T-helper 17 cell (primary cell): ENCODE results near the gene TUBB4B. TPM values are rescaled to one million over a fixed set of nuclear protein-coding genes. Genes with fewer than 3 reads are reported as not detected.

Experiments
- ATAC-seq: fragments of 150-1000 bp; cut with Tn5 transposase; 2 replicates; pipeline ENCODE4 v1.10.0; 2021; ENCODE audit warnings: mild to moderate bottlenecking, moderate library complexity
- DNase-seq, 3 donors: peaks; one replicate each; pipeline versions ENCODE4 v3.0.0 to v3.0.0-alpha.2; 2020 to 2021
- H3K9me3 ChIP-seq: one replicate; pipeline ENCODE4 v1.7.0; 2013; ENCODE audit warnings: low read length, mild to moderate bottlenecking; ENCODE audit not compliant: control insufficient read depth, poor library complexity, severe bottlenecking
- H3K27ac Mint-ChIP-seq: one replicate; pipeline ENCODE4 v1.8.0; 2022; ENCODE audit warnings: mild to moderate bottlenecking, moderate library complexity, mixed read lengths
- H3K27me3 Mint-ChIP-seq: one replicate; pipeline ENCODE4 v1.8.0; 2022; ENCODE audit warnings: mixed read lengths
- H3K36me3 Mint-ChIP-seq: one replicate; pipeline ENCODE4 v1.8.0; 2022; ENCODE audit warnings: low read depth, mixed read lengths
- H3K4me1 Mint-ChIP-seq: one replicate; pipeline ENCODE4 v1.8.0; 2022; ENCODE audit warnings: mild to moderate bottlenecking, mixed read lengths
- H3K4me3 Mint-ChIP-seq: one replicate; pipeline ENCODE4 v1.8.0; 2022; ENCODE audit warnings: mild to moderate bottlenecking, moderate library complexity, mixed read lengths
- total RNA-seq, 4 donors: library from RNA in 2 of 4; stranded (reverse) in 2 of 4; gene quantifications; one replicate each; pipeline ENCODE4 v1.2.3 and lab custom pipeline; 2022 to 2026

The TUBB4B gene
- total RNA-seq, 2 donors from 2014 or later = 81.0 to 90.5 TPM

DNA sequence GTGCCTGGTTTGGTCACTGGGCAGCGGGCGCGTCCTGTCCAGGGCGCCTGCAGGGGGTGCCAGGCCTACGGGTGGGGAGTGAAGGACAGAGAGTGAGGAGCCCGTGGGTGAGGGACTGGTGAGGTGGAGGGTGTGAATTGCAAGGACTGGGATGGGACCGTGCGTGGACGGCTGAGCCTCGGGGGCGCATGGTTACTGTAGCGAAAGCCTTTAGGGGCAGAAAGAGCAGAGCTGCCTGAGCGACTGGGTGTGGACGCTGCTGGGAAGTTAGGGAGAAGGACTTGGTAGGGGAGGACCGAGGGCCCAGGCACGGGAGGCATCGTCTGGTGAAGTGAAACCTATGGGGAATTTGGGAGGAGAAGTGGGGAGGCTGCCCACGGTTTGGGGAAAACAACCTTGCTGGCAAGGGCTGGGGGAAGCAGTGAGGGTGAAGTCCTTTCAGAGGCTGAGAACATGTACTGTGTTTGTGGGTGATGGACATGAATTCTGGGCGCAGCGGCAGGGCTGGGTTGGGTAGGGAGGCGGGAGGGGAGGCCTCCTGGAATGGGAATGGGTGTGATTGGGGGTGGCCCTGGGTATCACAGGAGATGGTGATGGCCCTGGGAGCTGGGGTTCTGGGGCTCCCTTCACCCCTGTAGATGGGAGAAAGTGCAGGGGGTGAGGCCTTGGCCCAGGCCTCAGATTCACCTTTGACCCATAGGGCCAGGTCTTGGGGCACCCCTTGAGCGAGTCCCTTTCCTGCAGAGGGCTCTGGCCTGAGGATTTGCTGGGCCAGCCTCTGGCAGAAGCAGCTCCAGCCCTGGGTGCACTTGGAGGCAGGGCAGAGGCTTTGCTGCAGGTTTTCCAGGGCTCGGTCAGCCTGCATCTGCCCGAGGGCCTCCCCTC, 34.7 kb downstream of the TUBB4B start:
- H3K4me1 Mint-ChIP-seq = peaks cover 22% of the 10 kb centered on the region
- H3K27ac Mint-ChIP-seq = peak overlapping the region; percentile 77
- no peaks in the 10 kb centered on the region for H3K9me3 ChIP-seq
- DNase-seq (no peak), ATAC-seq (no peak)
- peak overlapping the region; percentile 65 for H3K4me3 Mint-ChIP-seq
- peaks cover 2% of the 10 kb centered on the region for H3K36me3 Mint-ChIP-seq
- no peaks in the 10 kb centered on the region for H3K27me3 Mint-ChIP-seq

DNA sequence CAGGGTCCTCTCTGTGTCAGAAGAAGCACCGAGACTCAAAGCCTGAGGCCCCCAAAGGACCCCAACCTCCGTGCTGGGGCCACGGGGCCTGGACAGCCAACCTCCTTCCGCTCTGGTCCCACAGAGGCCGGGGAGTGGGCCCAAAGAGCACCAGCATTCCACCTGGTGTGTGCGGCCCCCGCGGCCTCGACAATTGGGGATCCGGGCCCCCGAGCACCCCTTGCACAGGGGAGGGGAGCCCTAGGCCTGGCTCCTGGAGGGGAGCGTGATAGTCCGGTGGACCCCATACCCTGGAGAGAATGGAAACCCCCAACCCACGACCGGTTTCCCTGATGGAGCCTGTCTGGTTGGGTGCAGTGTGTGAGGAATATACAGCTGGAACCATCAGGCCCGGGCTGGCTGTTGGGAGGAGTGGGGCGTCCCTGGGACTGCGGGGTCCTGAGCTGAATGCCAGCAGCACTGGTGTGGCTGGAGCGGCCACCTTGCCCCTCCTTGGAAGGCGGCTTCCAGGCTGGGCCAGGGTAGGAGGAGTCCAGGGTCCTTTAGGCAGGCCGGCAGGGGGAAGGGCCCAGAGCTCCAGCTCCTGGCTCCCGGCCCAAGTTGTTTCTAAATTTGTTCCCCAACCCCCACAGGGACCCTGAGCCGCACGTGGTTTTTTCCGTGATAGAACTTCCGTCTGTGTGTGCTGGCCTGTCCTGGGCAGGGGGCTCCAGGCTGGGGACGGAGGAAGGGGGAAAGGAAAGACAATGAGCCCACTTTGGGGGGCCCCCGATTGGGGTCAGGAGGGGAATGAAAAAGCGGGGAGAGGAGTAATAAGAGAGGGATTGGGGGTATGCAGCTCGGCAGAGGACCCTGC, 35.6 kb downstream of the TUBB4B start:
- Mint-ChIP-seq H3K4me1 (peaks cover 19% of the 10 kb centered on the region), H3K36me3 (no peaks in the 10 kb centered on the region), H3K27me3 (no peaks in the 10 kb centered on the region), H3K4me3 (peak overlapping the region; percentile 77), H3K27ac (peak overlapping the region; percentile 77)
- no peak for DNase-seq
- H3K9me3 ChIP-seq = no peaks in the 10 kb centered on the region
- ATAC-seq = no peak

DNA sequence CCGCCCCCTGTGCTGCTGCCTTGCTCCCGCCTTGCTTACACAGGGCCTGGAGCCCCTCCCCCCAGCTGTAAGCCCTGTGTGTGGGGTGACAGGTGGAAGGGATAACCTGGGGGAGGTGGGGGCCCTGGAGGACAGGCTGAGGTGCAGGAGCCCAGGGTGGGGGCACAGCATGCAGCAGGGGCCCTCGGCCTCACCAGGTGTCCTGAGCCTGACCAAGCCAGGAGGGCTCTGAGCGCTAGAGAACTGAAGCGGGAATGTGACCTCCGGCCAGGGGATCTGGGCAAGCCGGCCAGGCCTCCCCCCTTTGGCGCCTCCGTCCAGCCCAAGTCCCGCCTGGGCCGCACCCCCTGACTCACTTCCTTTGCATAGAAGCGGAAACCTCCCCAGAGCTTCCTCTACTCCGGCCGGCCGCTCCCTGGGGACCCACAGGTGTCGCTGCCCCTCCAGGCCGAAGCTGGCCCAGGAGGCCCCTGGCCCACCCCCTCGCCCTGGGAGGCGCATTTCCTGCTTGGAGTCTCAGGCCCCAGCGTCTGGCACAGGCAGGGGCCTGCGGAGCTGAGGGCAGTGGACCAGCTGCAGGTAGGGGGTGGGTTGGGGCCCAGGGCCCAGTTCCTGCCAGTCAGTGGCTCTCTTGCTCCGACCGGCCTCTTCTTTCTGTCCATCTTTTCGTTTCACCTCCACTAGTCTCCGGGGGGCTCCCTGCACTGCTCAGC, 36.4 kb downstream of the TUBB4B start, which contains the start of gene TOR4A:
Gene TOR4A (plus strand): TSS at position 398 of the 713 bp plus-strand sequence. CDS start 964 bp downstream, outside the sequence.
- no peak for DNase-seq

DNA sequence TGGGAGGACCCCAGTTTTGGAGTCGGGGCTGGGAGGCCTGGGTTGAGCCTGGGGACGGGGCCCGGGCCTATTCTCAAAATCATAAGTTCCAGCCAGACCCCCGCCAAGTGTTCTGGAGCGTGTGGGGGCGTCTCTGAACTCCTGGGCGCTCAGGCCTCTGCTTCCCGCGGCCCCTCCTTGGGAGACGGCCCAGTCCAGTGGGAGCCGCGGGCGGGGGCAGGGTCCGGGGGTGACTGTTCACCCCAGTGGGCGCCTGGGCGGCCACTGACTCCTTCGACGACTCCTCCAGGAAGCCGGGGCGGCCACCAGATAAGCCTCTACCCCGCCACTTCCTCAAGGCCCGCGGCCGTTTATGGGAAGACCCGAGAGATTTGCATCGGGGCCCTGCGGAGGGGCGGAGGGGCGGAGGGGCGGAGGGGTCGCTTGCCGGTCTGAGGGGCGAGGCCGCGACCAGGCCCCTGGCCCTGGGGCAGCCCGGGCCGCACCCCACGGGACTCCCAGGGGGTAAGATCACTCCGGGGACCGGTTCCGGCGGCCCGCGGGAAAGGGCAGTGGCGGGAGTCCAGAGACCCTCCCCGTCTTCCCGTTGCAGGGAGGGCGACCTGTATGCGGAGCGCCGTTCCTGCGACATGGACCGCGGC, 37.1 kb downstream of the TUBB4B start:
- Mint-ChIP-seq H3K4me3 (peak overlapping the region; percentile 84), H3K27ac (no peak overlapping the region), H3K36me3 (no peaks in the 10 kb centered on the region), H3K4me1 (peaks cover 21% of the 10 kb centered on the region), H3K27me3 (peaks cover 8% of the 10 kb centered on the region)
- H3K9me3 ChIP-seq = no peaks in the 10 kb centered on the region
- ATAC-seq (peak; percentile 14), DNase-seq (no peak)

More for the DNA sequence above, 36.4 kb downstream of the TUBB4B start, which contains the start of gene TOR4A:
- Mint-ChIP-seq H3K4me1 (peaks cover 19% of the 10 kb centered on the region), H3K27ac (peak within 1 kb of the TSS; percentile 77), H3K27me3 (peaks cover 5% of the 10 kb centered on the region), H3K36me3 (no peaks in the 10 kb centered on the region), H3K4me3 (peak within 1 kb of the TSS; percentile 84)
- no peaks in the 10 kb centered on the region for H3K9me3 ChIP-seq
- peak; percentile 64 for ATAC-seq

DNA sequence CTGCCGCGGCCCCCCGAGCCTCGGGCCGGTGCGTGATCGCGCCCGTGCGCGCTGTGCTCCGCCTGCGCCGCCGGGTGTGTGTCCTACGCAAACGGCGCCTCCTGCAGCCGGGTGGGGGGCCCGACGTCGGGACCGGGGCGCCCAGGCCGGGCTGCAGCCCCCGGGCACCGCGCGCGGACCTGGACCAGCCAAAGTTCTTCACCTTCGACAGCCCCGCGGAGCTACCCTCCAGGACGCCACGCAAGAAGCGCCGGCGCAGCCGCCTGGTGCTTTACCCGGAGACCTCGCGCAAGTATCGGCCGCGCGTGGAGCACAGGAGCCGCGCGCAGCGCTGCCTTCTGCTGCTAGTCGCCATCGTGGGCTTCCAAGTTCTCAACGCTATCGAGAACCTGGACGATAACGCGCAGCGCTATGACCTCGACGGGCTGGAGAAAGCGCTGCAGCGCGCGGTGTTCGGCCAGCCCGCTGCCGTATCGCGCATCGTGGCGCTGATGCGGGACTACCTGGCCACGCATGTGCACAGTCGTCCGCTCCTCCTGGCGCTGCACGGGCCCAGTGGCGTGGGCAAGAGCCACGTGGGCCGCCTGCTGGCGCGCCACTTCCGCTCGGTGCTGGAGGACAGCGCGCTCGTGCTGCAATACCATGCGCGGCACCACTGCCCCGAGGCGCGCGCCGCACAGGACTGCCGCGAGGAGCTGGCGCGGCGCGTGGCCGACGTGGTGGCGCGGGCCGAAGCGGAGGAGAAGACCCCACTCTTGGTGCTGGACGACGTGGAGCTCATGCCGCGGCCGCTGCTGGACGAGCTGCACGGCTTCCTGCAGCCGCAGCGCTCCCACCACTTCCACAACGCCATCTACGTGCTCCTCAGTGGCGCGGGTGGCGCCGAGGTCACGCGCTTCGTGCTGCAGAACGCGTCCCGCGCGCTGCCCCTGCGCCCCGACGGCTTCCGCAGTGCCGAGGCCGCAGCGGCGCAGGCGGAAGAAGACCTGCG, 37.9 kb downstream of the TUBB4B start:
- Mint-ChIP-seq H3K4me3 (no peak overlapping the region), H3K27me3 (peaks cover 8% of the 10 kb centered on the region), H3K27ac (no peak overlapping the region), H3K36me3 (no peaks in the 10 kb centered on the region), H3K4me1 (peaks cover 21% of the 10 kb centered on the region)
- no peak for DNase-seq
- no peak for ATAC-seq
- no peaks in the 10 kb centered on the region for H3K9me3 ChIP-seq

DNA sequence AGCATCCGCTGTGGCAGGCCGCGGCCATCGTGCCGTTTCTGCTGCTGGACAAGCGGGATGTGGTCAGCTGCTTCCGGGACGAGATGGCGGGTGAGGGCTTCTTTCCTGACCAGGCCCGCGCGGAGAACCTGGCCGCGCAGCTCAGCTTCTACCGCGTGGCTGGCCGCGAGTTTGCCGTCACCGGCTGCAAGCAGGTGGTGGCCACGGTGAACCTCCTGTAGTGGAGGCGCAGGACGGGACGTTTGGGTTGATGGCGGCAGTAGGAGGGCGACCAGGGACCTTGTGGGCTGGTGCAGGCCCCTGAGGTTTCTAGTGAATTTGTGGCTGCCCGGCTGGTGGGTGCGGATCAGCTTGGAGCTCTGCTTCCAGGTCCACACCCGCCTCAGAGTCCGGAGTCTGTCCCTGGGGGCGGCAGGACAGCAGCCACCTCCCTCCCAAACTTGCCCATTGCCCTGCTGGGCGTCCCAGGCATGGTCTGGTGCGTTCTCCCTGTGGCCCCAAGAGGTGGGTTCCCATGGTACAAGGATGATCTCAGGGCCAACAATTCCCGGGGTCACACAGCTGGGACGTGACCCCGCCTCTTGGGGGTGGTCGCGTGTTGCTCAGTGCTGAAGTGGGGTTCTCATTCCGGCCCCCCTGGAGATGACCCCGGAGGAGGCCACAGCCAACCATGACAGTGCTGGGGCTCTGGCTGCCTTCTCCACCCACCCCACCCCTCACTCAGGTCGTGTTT, 38.8 kb downstream of the TUBB4B start:
- Mint-ChIP-seq H3K36me3 (no peaks in the 10 kb centered on the region), H3K27ac (no peak overlapping the region), H3K4me1 (peaks cover 18% of the 10 kb centered on the region), H3K4me3 (no peak overlapping the region), H3K27me3 (peaks cover 8% of the 10 kb centered on the region)
- no peaks in the 10 kb centered on the region for H3K9me3 ChIP-seq
- ATAC-seq (no peak), DNase-seq (no peak)

DNA sequence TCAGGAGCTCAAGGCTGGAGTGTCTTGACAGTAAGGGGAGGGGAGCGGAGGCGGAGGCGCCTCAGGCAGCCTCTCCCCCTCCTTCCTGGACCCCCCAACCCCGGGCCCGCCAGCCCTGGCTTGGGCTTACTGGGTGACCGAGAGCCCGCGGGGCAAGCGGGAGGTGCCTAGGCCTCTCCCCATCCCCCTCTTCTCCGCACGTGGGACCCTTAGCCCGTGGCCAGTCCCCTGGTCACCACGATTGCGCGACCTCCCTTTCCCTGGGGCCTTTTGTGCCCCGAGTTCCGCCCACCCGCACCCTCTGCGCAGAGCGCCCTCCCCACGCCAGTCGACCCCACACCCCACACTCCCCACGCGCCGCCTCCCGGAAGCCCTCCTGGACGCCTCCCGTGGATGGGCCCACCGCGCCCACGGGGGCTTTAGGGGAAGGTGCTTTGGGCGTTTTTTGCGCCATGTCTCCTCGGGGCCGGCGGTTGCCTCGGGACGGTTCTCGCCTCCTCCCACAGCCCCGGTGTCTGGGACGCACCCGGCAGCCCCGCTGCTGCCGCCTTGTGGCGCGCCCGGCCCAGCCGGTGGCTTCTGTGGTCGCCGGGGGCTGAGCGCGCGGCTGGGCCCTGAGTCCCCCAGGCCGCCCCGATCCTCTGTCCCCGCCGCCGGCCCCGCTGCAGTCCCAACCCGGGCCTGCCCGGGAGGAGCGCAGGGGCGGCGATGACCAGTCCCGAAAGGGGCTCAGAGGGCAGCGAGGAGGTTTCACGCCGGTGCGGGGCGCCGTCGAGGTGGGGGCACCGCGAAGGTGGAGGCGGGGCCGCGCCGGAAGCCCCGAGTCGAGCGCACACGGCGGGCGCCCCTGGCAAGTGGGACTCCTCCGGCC, 39.6 kb downstream of the TUBB4B start:
- no peaks in the 10 kb centered on the region for H3K36me3 Mint-ChIP-seq
- peaks cover 13% of the 10 kb centered on the region for H3K4me1 Mint-ChIP-seq
- no peak overlapping the region for H3K4me3 Mint-ChIP-seq
- H3K27me3 Mint-ChIP-seq = peaks cover 8% of the 10 kb centered on the region
- ATAC-seq (no peak), DNase-seq (no peak)
- no peak overlapping the region for H3K27ac Mint-ChIP-seq
- no peaks in the 10 kb centered on the region for H3K9me3 ChIP-seq

DNA sequence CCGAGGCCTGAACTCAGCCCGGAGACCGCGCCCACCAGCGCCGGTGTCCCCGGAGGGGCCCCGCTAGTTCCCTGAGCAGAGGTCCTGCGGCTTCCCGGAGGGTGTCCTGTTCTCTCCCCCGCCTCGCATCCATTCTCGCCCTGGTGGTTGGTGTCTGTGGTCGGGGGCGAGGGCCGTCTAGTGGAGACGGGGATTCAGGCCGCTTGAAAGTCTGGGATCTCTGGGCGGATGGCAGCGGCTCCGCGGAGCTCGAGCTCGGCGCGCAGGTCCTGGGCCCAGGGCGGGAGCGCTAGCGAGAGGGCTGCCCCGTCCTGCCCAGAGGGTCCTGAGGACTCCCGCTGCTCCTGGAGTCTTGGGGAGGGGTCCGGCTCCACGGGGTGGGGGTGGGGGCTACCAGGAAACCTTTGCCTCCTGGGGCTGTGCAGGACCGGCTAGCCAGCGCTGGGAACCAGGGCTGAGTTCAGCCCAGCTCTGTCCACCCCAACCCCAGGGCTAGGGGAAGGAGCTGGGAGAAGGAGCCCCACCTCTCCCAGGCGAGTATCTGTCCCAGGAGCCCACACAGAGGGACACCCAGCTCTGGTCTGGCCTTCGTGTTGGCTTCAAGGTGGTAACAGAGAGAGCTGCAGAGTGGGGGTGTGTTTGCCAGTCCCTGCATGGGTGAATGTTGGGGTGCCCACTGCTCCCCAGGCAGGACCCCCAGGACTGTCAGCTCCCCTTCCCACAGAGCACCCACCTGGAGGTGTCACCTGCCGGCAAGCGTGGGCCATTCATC, 40.4 kb downstream of the TUBB4B start:
- ATAC-seq (no peak), DNase-seq (no peak)
- no peaks in the 10 kb centered on the region for H3K36me3 Mint-ChIP-seq
- H3K4me1 Mint-ChIP-seq = peaks cover 12% of the 10 kb centered on the region
- peaks cover 8% of the 10 kb centered on the region for H3K27me3 Mint-ChIP-seq
- H3K4me3 Mint-ChIP-seq = peak overlapping the region; percentile 50
- H3K27ac Mint-ChIP-seq = no peak overlapping the region
- H3K9me3 ChIP-seq = no peaks in the 10 kb centered on the region

DNA sequence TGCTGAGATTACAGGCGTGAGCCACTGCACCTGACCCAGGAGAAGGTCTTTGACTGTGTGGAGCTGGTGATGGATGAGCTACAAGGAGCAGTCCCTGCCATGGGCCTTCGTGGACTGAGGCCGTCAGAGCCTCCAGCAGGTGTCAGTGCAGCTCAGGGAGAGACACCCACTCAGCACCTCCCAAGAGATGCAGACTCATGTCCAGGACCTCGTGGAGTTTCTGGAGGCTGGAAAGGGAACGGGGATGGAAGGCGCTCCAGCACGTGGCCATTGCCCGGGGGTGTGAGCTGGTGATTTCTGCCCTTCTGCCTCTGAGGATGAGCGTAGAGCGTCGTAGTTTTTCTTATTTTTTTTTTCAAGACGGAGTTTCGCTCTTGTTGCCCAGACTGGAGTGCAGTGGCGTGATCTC, 45.9 kb downstream of the TUBB4B start:
- ATAC-seq (peak; percentile 48), DNase-seq (no peak)
- Mint-ChIP-seq H3K27ac (no peak overlapping the region), H3K4me1 (peaks cover 4% of the 10 kb centered on the region), H3K4me3 (no peak overlapping the region), H3K36me3 (peaks cover 2% of the 10 kb centered on the region), H3K27me3 (peaks cover 8% of the 10 kb centered on the region)
- H3K9me3 ChIP-seq = no peaks in the 10 kb centered on the region

DNA sequence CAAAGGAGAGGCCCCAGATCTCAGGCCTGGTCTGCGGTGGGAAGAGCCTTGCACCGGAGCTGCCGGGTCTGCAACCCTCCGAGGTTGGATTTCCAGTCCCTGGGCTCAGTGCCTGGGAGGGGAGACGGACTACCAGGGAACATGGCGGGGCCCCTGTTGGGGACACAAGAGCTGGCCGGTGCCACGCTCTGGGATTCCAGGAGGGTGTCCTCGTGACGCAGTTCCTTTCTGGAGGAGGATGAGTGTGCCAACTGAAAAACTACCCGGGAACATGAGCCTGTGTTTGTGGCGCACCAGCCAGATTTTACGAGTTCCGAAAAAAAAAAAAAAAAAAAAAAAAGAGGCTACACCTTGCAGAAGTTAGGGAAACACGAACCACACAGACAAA, 52.0 kb downstream of the TUBB4B start:
- no peaks in the 10 kb centered on the region for H3K9me3 ChIP-seq
- ATAC-seq = no peak
- Mint-ChIP-seq H3K4me1 (peaks cover 5% of the 10 kb centered on the region), H3K36me3 (peaks cover 2% of the 10 kb centered on the region), H3K4me3 (no peak overlapping the region), H3K27me3 (peaks cover 30% of the 10 kb centered on the region), H3K27ac (no peak overlapping the region)
- no peak for DNase-seq
